Suprapubic skin (tissue), 4 donors: ENCODE measurements around the gene MED12L. TPM values are rescaled to one million over a fixed set of nuclear protein-coding genes. Genes with fewer than 3 reads are reported as not detected.

Experiments
- DNase-seq, 2 donors: peaks; one replicate each; pipeline ENCODE4 v3.0.0-alpha.2; 2019; ENCODE audit warnings: low spot score in 2 of 2
- H3K27ac ChIP-seq: fragments of 200-600 bp; sonication (generic); one replicate; pipeline ENCODE4 v1.5.1; 2019
- H3K27me3 ChIP-seq: fragments of 200-600 bp; sonication (generic); one replicate; pipeline ENCODE4 v1.5.1; 2019
- H3K36me3 ChIP-seq: fragments of 200-600 bp; sonication (generic); one replicate; pipeline ENCODE4 v1.5.1; 2019
- H3K4me1 ChIP-seq: fragments of 200-600 bp; sonication (generic); one replicate; pipeline ENCODE4 v1.5.1; 2019
- H3K4me3 ChIP-seq: fragments of 200-600 bp; sonication (generic); one replicate; pipeline ENCODE4 v1.5.1; 2019; ENCODE audit warnings: mild to moderate bottlenecking
- H3K9me3 ChIP-seq: fragments of 200-600 bp; sonication (generic); one replicate; pipeline ENCODE4 v1.5.1; 2019
- CTCF ChIP-seq, 2 donors: fragments of 200-600 bp in 1 of 2; fragments of 450-650 bp in 1 of 2; sonication (generic) in 1 of 2; IDR thresholded peaks; one replicate each; pipeline ENCODE4 v1.5.1; 2016 to 2019; ENCODE audit warnings: antibody characterized with exemption in 2 of 2, mild to moderate bottlenecking in 1 of 2, moderate library complexity in 1 of 2
- EP300 ChIP-seq: sonication (generic); formaldehyde crosslinking; IDR thresholded peaks from one replicate; pipeline ENCODE4 v1.6.1; 2017; ENCODE audit warnings: antibody characterized with exemption
- POLR2A ChIP-seq, 2 donors: fragments of 450-650 bp; IDR thresholded peaks; one replicate each; pipeline ENCODE4 v1.6.1; 2017; ENCODE audit warnings: antibody characterized with exemption in 2 of 2, mild to moderate bottlenecking in 2 of 2, moderate library complexity in 2 of 2
- POLR2AphosphoS5 ChIP-seq, 3 donors: sonication (generic); formaldehyde crosslinking; IDR thresholded peaks; one replicate each; pipeline ENCODE4 v1.6.1; 2017; ENCODE audit warnings: antibody characterized with exemption in 3 of 3
- WGBS: methylation state at CpG from one replicate; pipeline ENCODE4 v1.1.5; 2018; 5-methylcytosine and 5-hydroxymethylcytosine counted together
- total RNA-seq, 4 donors: library from RNA; depleted of rRNA; stranded (reverse); fragments of >200 nt; gene quantifications; one replicate each; pipeline ENCODE4 v1.1.0, GENCODE V29; 2016

Gene MED12L
- total RNA-seq, 4 donors from 2014 or later, result 0.08 to 0.80 (median 0.22) TPM

- no peak overlapping the region for H3K4me3 ChIP-seq
- no peaks in the 10 kb centered on the region for H3K9me3 ChIP-seq
- no peaks in the 10 kb centered on the region for H3K36me3 ChIP-seq
- TF ChIP-seq POLR2A (IDR thresholded peaks at IDR 0.05) (no peak), CTCF (IDR thresholded peaks at IDR 0.05) (no peak), EP300 (no peak), POLR2AphosphoS5 (IDR thresholded peaks at IDR 0.05) (no peak)
- 73% methylated on average over 3 of the region's 3 CpGs for WGBS
- H3K27ac ChIP-seq, result no peak overlapping the region
- no peaks in the 10 kb centered on the region for H3K4me1 ChIP-seq
- no peak for DNase-seq
- no peaks in the 10 kb centered on the region for H3K27me3 ChIP-seq
These were observed 277.3 kb downstream of the MED12L start for GRCh38 chr3:151362751-151363174.

GRCh38 chr3:151366993-151367392 lies 281.5 kb downstream of the MED12L start:
- WGBS, result 83% methylated on average over 3 of the region's 3 CpGs
- H3K36me3 ChIP-seq, result no peaks in the 10 kb centered on the region
- no peak overlapping the region for H3K4me3 ChIP-seq
- no peak overlapping the region for H3K27ac ChIP-seq
- H3K4me1 ChIP-seq, result no peaks in the 10 kb centered on the region
- no peaks in the 10 kb centered on the region for H3K9me3 ChIP-seq
- no peaks in the 10 kb centered on the region for H3K27me3 ChIP-seq
- TF ChIP-seq CTCF (IDR thresholded peaks at IDR 0.05) (no peak), POLR2AphosphoS5 (IDR thresholded peaks at IDR 0.05) (no peak), EP300 (no peak), POLR2A (IDR thresholded peaks at IDR 0.05) (no peak)
- DNase-seq, result no peak

- no peaks in the 10 kb centered on the region for H3K9me3 ChIP-seq
- no peaks in the 10 kb centered on the region for H3K27me3 ChIP-seq
- no peak for DNase-seq
- H3K27ac ChIP-seq, result no peak overlapping the region
- no peaks in the 10 kb centered on the region for H3K36me3 ChIP-seq
- H3K4me3 ChIP-seq, result no peak overlapping the region
- H3K4me1 ChIP-seq, result no peaks in the 10 kb centered on the region
- 71% methylated on average over 5 of the region's 5 CpGs for WGBS
- TF ChIP-seq CTCF (IDR thresholded peaks at IDR 0.05), result no peak
- no peak for TF ChIP-seq POLR2AphosphoS5 (IDR thresholded peaks at IDR 0.05)
- no peak for TF ChIP-seq POLR2A (IDR thresholded peaks at IDR 0.05)
- TF ChIP-seq EP300, result no peak
These were observed 282.0 kb downstream of the MED12L start for GRCh38 chr3:151367448-151367847.

GRCh38 chr3:151371526-151371925 lies 286.1 kb downstream of the MED12L start:
- Histone ChIP-seq H3K4me3 (no peak overlapping the region), H3K36me3 (no peaks in the 10 kb centered on the region), H3K27ac (no peak overlapping the region), H3K4me1 (no peaks in the 10 kb centered on the region), H3K9me3 (no peaks in the 10 kb centered on the region), H3K27me3 (no peaks in the 10 kb centered on the region)
- TF ChIP-seq POLR2A (IDR thresholded peaks at IDR 0.05) (no peak), POLR2AphosphoS5 (IDR thresholded peaks at IDR 0.05) (no peak), CTCF (IDR thresholded peaks at IDR 0.05) (no peak), EP300 (no peak)
- no peak for DNase-seq

GRCh38 chr3:151372063-151372820 lies 286.8 kb downstream of the MED12L start:
- no peak for DNase-seq
- WGBS, result 94% methylated on average over 4 of the region's 4 CpGs
- TF ChIP-seq CTCF (IDR thresholded peaks at IDR 0.05) (no peak), POLR2A (IDR thresholded peaks at IDR 0.05) (no peak), POLR2AphosphoS5 (IDR thresholded peaks at IDR 0.05) (no peak), EP300 (no peak)
- Histone ChIP-seq H3K9me3 (no peaks in the 10 kb centered on the region), H3K36me3 (no peaks in the 10 kb centered on the region), H3K4me1 (no peaks in the 10 kb centered on the region), H3K27ac (no peak overlapping the region), H3K27me3 (no peaks in the 10 kb centered on the region), H3K4me3 (no peak overlapping the region)
